K562 (cell line): ENCODE measurements around the gene RXRB. TPM values are rescaled to one million over a fixed set of nuclear protein-coding genes. Genes with fewer than 3 reads are reported as not detected.

ENCODE experiments used
- ATAC-seq: fragments of 200-7000 bp; cut with Tn5 transposase; 3 replicates; pipeline ENCODE4 v1.9.1; 2020; ENCODE audit warnings: moderate library complexity
- BruUV-seq: library from RNA; stranded (reverse); fragments of 400-500 nt; replicated peaks from 2 replicates; lab custom pipeline; 2021; lab: Mats Ljungman, UMichigan
- CTCF ChIA-PET: fragments of 300-600 bp; formaldehyde crosslinking; extraction: SDS; loops from one replicate; lab custom pipeline; 2021; ENCODE audit warnings: low intra/inter-chr PET ratio; lab: Yijun Ruan, JAX
- POLR2A ChIA-PET: fragments of 300-600, 350-650 bp; sonication (Branson Sonifier 250); formaldehyde crosslinking; extraction: SDS; loops from one replicate; lab custom pipeline; 2021; ENCODE audit warnings: antibody characterized with exemption, inconsistent platforms; lab: Yijun Ruan, JAX
- DNase-seq, 4 experiments: peaks; one replicate each; pipeline versions ENCODE4 v3.0.0 to v3.0.0-alpha.2; 2011 to 2018; ENCODE audit warnings: low spot score in 3 of 4, mixed read lengths in 3 of 4; ENCODE audit errors: extremely low read depth in 1 of 4
- FAIRE-seq: peaks from 2 replicates; lab custom pipeline; 2011; peaks lifted over from hg19 to GRCh38; lab: Jason Lieb, UNC
- H2AFZ ChIP-seq: 2 replicates; pipeline ENCODE4 v1.6.0; 2011; ENCODE audit warnings: low read depth, low read length, control low read depth, inconsistent platforms
- H3K27ac ChIP-seq: fragments of 200-600 bp; 3 replicates; pipeline ENCODE4 v1.8.0; 2011; ENCODE audit warnings: low read depth, mild to moderate bottlenecking, control low read depth, inconsistent platforms, low read length, moderate library complexity, mixed read lengths; ENCODE audit errors: extremely low read depth
- H3K27me3 ChIP-seq, 2 experiments: fragments of 300-600 bp in 1 of 2; 2 replicates in 1 of 2; 3 replicates in 1 of 2; pipeline versions ENCODE4 v1.6.0 to v1.8.0; 2011; ENCODE audit warnings: inconsistent platforms in 2 of 2, low read length in 2 of 2, mild to moderate bottlenecking in 1 of 2, mixed read lengths in 1 of 2, moderate library complexity in 1 of 2; ENCODE audit not compliant: control insufficient read depth in 2 of 2, insufficient read depth in 2 of 2
- H3K36me3 ChIP-seq: fragments of 300-600 bp; 3 replicates; pipeline ENCODE4 v1.8.0; 2011; ENCODE audit warnings: mild to moderate bottlenecking, low read length, inconsistent platforms; ENCODE audit not compliant: control insufficient read depth, insufficient read depth
- H3K4me1 ChIP-seq, 2 experiments: fragments of 200-600 bp in 1 of 2; replicated peaks in 1 of 2; 2 replicates in 1 of 2; 3 replicates in 1 of 2; pipeline versions ENCODE4 v1.5.1 to v1.8.0; 2011; ENCODE audit warnings: inconsistent platforms in 2 of 2, low read length in 2 of 2, mild to moderate bottlenecking in 1 of 2, mixed read lengths in 1 of 2, moderate library complexity in 1 of 2; ENCODE audit not compliant: control insufficient read depth in 2 of 2, insufficient read depth in 2 of 2
- H3K4me2 ChIP-seq: 2 replicates; pipeline ENCODE4 v1.6.1; 2011; ENCODE audit warnings: low read length, control low read depth, inconsistent platforms, mixed read lengths; ENCODE audit not compliant: insufficient read depth
- H3K4me3 ChIP-seq: fragments of 200-600 bp; sonication (generic), shearing (Covaris generic); 2 replicates; pipeline ENCODE4 v1.5.1; 2016; ENCODE audit warnings: control low read depth, inconsistent platforms
- H3K79me2 ChIP-seq: fragments of 200-600 bp; 3 replicates; pipeline ENCODE4 v1.8.0; 2011; ENCODE audit warnings: low read length, inconsistent platforms; ENCODE audit not compliant: control insufficient read depth, insufficient read depth
- H3K9ac ChIP-seq, 2 experiments: 2 replicates each; pipeline versions ENCODE4 v1.6.0 to v1.6.1; 2011; ENCODE audit warnings: low read depth in 2 of 2, low read length in 2 of 2, control low read depth in 1 of 2, inconsistent platforms in 1 of 2, mild to moderate bottlenecking in 1 of 2, mixed read lengths in 1 of 2; ENCODE audit not compliant: insufficient read depth in 1 of 2
- H3K9me1 ChIP-seq: one replicate; pipeline ENCODE4 v1.6.0; 2011; ENCODE audit warnings: inconsistent platforms, mild to moderate bottlenecking, low read length, moderate library complexity; ENCODE audit not compliant: control insufficient read depth, insufficient read depth
- H3K9me3 ChIP-seq: replicated peaks from 2 replicates; pipeline ENCODE4 v1.5.1; 2011; ENCODE audit warnings: low read depth, low read length, inconsistent platforms; ENCODE audit not compliant: control insufficient read depth, insufficient read depth
- H4K20me1 ChIP-seq: replicated peaks from 2 replicates; pipeline ENCODE4 v1.6.1; 2011; ENCODE audit warnings: low read length, inconsistent platforms, mixed read lengths; ENCODE audit not compliant: control insufficient read depth, insufficient read depth
- CCNT2 ChIP-seq: IDR thresholded peaks from 2 replicates; pipeline ENCODE4 v1.6.1; 2011; ENCODE audit warnings: borderline replicate concordance, low read depth, mild to moderate bottlenecking, moderate library complexity, mixed read lengths, low read length; ENCODE audit not compliant: insufficient read length; ENCODE audit errors: extremely low read depth
- HMGN3 ChIP-seq: IDR thresholded peaks from 2 replicates; pipeline ENCODE4 v1.6.1; 2011; ENCODE audit warnings: borderline replicate concordance, low read depth, mild to moderate bottlenecking, mixed read lengths, low read length; ENCODE audit not compliant: insufficient read length; ENCODE audit errors: extremely low read depth
- PURB ChIP-seq: sonication (generic); formaldehyde crosslinking; IDR thresholded peaks from 2 replicates; pipeline ENCODE4 v1.9.0; 2021; ENCODE audit warnings: low read depth, mild to moderate bottlenecking, missing genetic modification reagents
- TAF15 ChIP-seq: fragments of 200-400 bp; formaldehyde crosslinking; IDR thresholded peaks from 2 replicates; pipeline ENCODE4 v1.6.1; 2017; ENCODE audit warnings: mild to moderate bottlenecking, low read depth, low read length, moderate library complexity
- ZNF23 ChIP-seq: fragments of 250-450 bp; sonication (Bioruptor Pico); IDR thresholded peaks from 2 replicates; pipeline ENCODE4 v1.4.0; 2020; ENCODE audit warnings: mild to moderate bottlenecking
- whole genome bisulfite sequencing: fragments of 100-300 bp; shearing (Covaris generic); methylation state at CpG from one replicate; pipeline ENCODE4 v1.1.6; 2016; ENCODE audit warnings: low coverage, mixed read lengths; ENCODE audit not compliant: insufficient coverage; ENCODE audit errors: missing lambda C conversion rate; 5-methylcytosine and 5-hydroxymethylcytosine counted together
- in situ Hi-C: fragments of 300-500 bp; cut with MboI; formaldehyde crosslinking; loops from 4 replicates; pipeline ENCODE4 v1.15.0; 2018; ENCODE audit warnings: inconsistent platforms, mixed read lengths
- intact Hi-C: fragments of 100-400 bp; cut with micrococcal nuclease; formaldehyde crosslinking; loops from 2 replicates; pipeline ENCODE4 v1.14.2; 2022
- polyA plus RNA-seq, 8 experiments: library from polyadenylated mRNA; depleted of rRNA in 4 of 8; stranded (reverse) in 5 of 8; unstranded in 3 of 8; fragments of >200 nt; fragmentation: Nextera tagmentation in 2 of 8; fragmentation: Illumina TruSeq in 1 of 8; extraction: Ambion mirVana in 2 of 8; extraction: Trizol in 1 of 8; gene quantifications; 2 replicates each; pipeline versions ENCODE4 v1.2.1 to v1.2.3, GENCODE V29; 2011 to 2014; ENCODE audit warnings: inconsistent platforms in 1 of 8, missing spikeins in 1 of 8
- total RNA-seq, 7 experiments: library from RNA; depleted of rRNA in 6 of 7; stranded (reverse); fragments of >200 nt in 6 of 7; fragmentation: Illumina TruSeq in 2 of 7; extraction: Trizol in 2 of 7; gene quantifications; 2 replicates each; pipeline versions ENCODE4 v1.2.1 to v1.2.3, GENCODE V29; 2011 to 2021; ENCODE audit warnings: low replicate concordance in 1 of 7
- TF ChIP-seq, protein P1 (sequence below), 2 experiments: IDR thresholded peaks; 2 replicates each; pipeline ENCODE4 v1.6.1; 2012; ENCODE audit warnings: improper control_type of control experiment in 2 of 2, low read depth in 2 of 2, low read length in 2 of 2, borderline replicate concordance in 1 of 2
- TF ChIP-seq, protein P2 (sequence below): sonication (generic); formaldehyde crosslinking; IDR thresholded peaks from 2 replicates; pipeline ENCODE4 v1.8.0; 2022; ENCODE audit warnings: mild to moderate bottlenecking, low read depth, missing genetic modification reagents
- TF ChIP-seq, protein P3 (sequence below): fragments of 450-650 bp; IDR thresholded peaks from 2 replicates; pipeline ENCODE4 v1.6.1; 2018; ENCODE audit not compliant: partially characterized antibody
- TF ChIP-seq, protein P4 (sequence below): sonication (generic); formaldehyde crosslinking; IDR thresholded peaks from 2 replicates; pipeline ENCODE4 v1.8.1; 2023; ENCODE audit warnings: mild to moderate bottlenecking, missing genetic modification reagents

RXRB gene
- total and polyA plus RNA-seq, 9 of the 15 experiments (the other 6 are each of a cell fraction or from before 2014, with no cell fraction given) = 0.76 to 35.5 (median 18.4) TPM

DNA sequence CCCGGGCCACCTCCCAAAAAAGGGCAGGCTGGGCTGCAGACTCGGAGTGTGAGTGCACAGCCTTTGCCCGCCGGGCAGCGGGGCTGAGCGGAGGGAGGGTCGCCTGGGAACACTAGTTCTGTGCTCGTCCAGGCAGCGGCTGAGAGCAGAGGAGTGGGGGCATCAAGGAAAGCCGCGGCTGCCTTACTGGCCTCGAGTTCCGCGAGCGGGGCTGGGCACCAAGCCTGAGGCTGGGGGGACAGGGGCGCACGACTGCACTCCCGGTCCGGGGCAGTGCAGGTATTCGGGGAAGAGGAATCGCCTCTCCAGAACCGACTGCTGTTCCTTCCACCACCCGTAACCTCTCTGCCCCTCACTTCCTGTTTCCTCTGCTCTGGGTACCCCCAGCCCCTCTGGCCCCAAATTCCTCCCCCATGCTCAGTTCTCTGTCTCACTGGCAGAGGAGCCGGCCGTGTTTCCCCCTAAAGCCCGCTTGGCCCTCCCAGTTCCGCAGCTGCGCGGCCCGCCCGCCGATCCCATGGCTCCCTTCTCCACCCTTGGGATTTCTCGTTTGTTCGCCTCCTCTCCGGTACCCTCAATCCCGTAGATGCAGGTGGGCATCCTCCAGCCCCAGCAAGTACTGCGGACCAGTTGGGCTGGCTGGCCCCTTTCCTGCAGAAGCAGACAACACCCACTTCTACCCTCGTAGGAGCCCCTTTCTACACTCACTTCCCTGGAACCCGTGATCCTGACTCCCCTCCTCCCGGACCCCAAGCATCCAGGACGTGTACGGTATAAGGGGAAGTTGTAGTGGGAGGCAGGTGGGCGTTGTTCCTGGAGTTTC is 12.9 kb upstream of the RXRB start:
- peaks cover 4 to 34% of the 10 kb centered on the region in 2 experiments; a peak in 2 of 5 replicates for H3K4me1 ChIP-seq
- peaks cover 28% of the 10 kb centered on the region; the same call in 2 of the 3 replicates for H3K36me3 ChIP-seq
- ATAC-seq (peak; percentile 7), FAIRE-seq (no peak), DNase-seq (peak in 1 of 4 experiments; percentile 22)
- H3K27me3 ChIP-seq = peaks cover 4 to 8% of the 10 kb centered on the region in 2 experiments; a peak in 3 of 5 replicates
- no peak overlapping the region for H2AFZ ChIP-seq
- H3K4me2 ChIP-seq = no peak overlapping the region
- no peaks in the 10 kb centered on the region for H3K9me3 ChIP-seq
- H3K9ac ChIP-seq = peak overlapping the region in 1 of 2 experiments; percentile 69; a peak in 2 of 4 replicates
- H4K20me1 ChIP-seq = no peaks in the 10 kb centered on the region
- no peak overlapping the region for H3K27ac ChIP-seq
- BruUV-seq = no TSS peak
- H3K79me2 ChIP-seq = peaks cover 7% of the 10 kb centered on the region; the same call in 2 of the 3 replicates
- H3K4me3 ChIP-seq = no peak overlapping the region
- in situ Hi-C loops = no loop called here
- 54% methylated on average over 33 of the region's 43 CpGs for WGBS
- ChIA-PET POLR2A (interaction anchor here (0.9 to 1.2 kb wide), 3 partner anchors 20 to 35 kb away, joined by 3 to 4 read pairs (median 3); no protein-coding TSS in a partner anchor), CTCF (no interaction called here)
- no peaks in the 10 kb centered on the region for H3K9me1 ChIP-seq
- intact Hi-C loops = no loop called here
- TF ChIP-seq, protein P1, sequence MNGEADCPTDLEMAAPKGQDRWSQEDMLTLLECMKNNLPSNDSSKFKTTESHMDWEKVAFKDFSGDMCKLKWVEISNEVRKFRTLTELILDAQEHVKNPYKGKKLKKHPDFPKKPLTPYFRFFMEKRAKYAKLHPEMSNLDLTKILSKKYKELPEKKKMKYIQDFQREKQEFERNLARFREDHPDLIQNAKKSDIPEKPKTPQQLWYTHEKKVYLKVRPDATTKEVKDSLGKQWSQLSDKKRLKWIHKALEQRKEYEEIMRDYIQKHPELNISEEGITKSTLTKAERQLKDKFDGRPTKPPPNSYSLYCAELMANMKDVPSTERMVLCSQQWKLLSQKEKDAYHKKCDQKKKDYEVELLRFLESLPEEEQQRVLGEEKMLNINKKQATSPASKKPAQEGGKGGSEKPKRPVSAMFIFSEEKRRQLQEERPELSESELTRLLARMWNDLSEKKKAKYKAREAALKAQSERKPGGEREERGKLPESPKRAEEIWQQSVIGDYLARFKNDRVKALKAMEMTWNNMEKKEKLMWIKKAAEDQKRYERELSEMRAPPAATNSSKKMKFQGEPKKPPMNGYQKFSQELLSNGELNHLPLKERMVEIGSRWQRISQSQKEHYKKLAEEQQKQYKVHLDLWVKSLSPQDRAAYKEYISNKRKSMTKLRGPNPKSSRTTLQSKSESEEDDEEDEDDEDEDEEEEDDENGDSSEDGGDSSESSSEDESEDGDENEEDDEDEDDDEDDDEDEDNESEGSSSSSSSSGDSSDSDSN (IDR thresholded peaks at IDR 0.05; ENCODE audit: borderline replicate concordance in 1 of 2, low read depth in 2 of 2, low read length in 2 of 2) = no peak
- TF ChIP-seq, protein P2, sequence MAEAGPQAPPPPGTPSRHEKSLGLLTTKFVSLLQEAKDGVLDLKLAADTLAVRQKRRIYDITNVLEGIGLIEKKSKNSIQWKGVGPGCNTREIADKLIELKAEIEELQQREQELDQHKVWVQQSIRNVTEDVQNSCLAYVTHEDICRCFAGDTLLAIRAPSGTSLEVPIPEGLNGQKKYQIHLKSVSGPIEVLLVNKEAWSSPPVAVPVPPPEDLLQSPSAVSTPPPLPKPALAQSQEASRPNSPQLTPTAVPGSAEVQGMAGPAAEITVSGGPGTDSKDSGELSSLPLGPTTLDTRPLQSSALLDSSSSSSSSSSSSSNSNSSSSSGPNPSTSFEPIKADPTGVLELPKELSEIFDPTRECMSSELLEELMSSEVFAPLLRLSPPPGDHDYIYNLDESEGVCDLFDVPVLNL (CRISPR knock-in tag) = no peak
- TF ChIP-seq HMGN3 (peak; percentile 50), PURB (CRISPR knock-in tag) (no peak), ZNF23 (CRISPR knock-in tag) (no peak), TAF15 (no peak), CCNT2 (peak; percentile 39)
- TF ChIP-seq, protein P3, sequence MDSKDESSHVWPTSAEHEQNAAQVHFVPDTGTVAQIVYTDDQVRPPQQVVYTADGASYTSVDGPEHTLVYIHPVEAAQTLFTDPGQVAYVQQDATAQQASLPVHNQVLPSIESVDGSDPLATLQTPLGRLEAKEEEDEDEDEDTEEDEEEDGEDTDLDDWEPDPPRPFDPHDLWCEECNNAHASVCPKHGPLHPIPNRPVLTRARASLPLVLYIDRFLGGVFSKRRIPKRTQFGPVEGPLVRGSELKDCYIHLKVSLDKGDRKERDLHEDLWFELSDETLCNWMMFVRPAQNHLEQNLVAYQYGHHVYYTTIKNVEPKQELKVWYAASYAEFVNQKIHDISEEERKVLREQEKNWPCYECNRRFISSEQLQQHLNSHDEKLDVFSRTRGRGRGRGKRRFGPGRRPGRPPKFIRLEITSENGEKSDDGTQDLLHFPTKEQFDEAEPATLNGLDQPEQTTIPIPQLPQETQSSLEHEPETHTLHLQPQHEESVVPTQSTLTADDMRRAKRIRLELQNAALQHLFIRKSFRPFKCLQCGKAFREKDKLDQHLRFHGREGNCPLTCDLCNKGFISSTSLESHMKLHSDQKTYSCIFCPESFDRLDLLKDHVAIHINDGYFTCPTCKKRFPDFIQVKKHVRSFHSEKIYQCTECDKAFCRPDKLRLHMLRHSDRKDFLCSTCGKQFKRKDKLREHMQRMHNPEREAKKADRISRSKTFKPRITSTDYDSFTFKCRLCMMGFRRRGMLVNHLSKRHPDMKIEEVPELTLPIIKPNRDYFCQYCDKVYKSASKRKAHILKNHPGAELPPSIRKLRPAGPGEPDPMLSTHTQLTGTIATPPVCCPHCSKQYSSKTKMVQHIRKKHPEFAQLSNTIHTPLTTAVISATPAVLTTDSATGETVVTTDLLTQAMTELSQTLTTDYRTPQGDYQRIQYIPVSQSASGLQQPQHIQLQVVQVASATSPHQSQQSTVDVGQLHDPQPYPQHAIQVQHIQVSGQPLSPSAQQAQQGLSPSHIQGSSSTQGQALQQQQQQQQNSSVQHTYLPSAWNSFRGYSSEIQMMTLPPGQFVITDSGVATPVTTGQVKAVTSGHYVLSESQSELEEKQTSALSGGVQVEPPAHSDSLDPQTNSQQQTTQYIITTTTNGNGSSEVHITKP = no peak
- TF ChIP-seq, protein P4, sequence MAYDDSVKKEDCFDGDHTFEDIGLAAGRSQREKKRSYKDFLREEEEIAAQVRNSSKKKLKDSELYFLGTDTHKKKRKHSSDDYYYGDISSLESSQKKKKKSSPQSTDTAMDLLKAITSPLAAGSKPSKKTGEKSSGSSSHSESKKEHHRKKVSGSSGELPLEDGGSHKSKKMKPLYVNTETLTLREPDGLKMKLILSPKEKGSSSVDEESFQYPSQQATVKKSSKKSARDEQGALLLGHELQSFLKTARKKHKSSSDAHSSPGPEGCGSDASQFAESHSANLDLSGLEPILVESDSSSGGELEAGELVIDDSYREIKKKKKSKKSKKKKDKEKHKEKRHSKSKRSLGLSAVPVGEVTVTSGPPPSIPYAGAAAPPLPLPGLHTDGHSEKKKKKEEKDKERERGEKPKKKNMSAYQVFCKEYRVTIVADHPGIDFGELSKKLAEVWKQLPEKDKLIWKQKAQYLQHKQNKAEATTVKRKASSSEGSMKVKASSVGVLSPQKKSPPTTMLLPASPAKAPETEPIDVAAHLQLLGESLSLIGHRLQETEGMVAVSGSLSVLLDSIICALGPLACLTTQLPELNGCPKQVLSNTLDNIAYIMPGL (CRISPR knock-in tag) = no peak
